ENCODE data around the gene CSF1. TPM values are rescaled to one million over a fixed set of nuclear protein-coding genes. Genes with fewer than 3 reads are reported as not detected.
"Not testable (repeated sequence)": the region's sequence is repeated elsewhere in the genome, so short reads cannot be mapped to it uniquely, and the experiment has no call there.

CSF1 gene
- 100 to 1,000 TPM in 4 of 7 donors, 10 to 100 TPM in 3; 54.2 to 207 (median 112) TPM for total RNA-seq
- polyA plus RNA-seq = 10 to 100 TPM in 1 of 3 donors, 1 to 10 TPM in 2; 5.8 to 17.3 (median 8.1) TPM
- long read RNA-seq, donor 1, full-length matches to known transcripts = 16 of 39 reads
- long read RNA-seq, donor 1, partial matches to known transcripts = 23 of 39 reads
- long read RNA-seq, donor 1, other reads (novel, unspliced or antisense) = 0 of 39 reads
- long read RNA-seq, donor 2, full-length matches to known transcripts = 10 of 38 reads
- long read RNA-seq, donor 2, partial matches to known transcripts = 28 of 38 reads
- long read RNA-seq, donor 2, other reads (novel, unspliced or antisense) = 0 of 38 reads

GRCh38 chr1:109910123-109910962, at the start of gene CSF1:
Gene CSF1 (plus strand): TSS chr1:109910849. CDS start chr1:109911024, 175 bp downstream.
- intact Hi-C loops (cut with DNase I; ENCODE audit: low total_unique reads) = no loop called here
- peaks cover 0 to 45% (median 0%) of the 10 kb centered on the region in 7 donors for H3K27me3 ChIP-seq (replicated peaks in 1 of 7)
- peaks cover 27 to 93% (median 76%) of the 10 kb centered on the region in 6 donors for H3K4me1 ChIP-seq
- peak within 1 kb of the TSS; percentile 44 to 88 (median 63) for H3K4me3 ChIP-seq
- 1 to 3% (median 2%) methylated on average over 26 to 45 of the region's 45 CpGs for WGBS, 5 donors
- peak; percentile 88 for DNase-seq
- H3K27ac ChIP-seq = peak within 1 kb of the TSS; percentile 35 to 88 (median 81)
- H3K36me3 ChIP-seq = peaks cover 0 to 14% (median under 1%) of the 10 kb centered on the region in 6 donors
- H3K9me3 ChIP-seq = no peaks in the 10 kb centered on the region
- TF ChIP-seq CTCF (IDR thresholded peaks at IDR 0.05 in 8 of 11, conservative IDR thresholded peaks at IDR 0.05 in 3 of 11) = no peak
- peak in 1 of 3 donors; percentile 52 for TF ChIP-seq POLR2A (IDR thresholded peaks at IDR 0.05)
- peak; percentile 77 to 90 (median 86) for TF ChIP-seq POLR2AphosphoS5 (IDR thresholded peaks at IDR 0.05)

GRCh38 chr1:109861616-109862015, 49.0 kb upstream of the CSF1 start:
- peaks cover 0 to 19% (median 10%) of the 10 kb centered on the region in 6 donors for H3K4me1 ChIP-seq
- H3K27ac ChIP-seq; DNase-seq; H3K36me3 ChIP-seq; H3K27me3 ChIP-seq (replicated peaks in 1 of 7); H3K4me3 ChIP-seq; intact Hi-C loops (cut with DNase I; ENCODE audit: low total_unique reads); H3K9me3 ChIP-seq: not testable (repeated sequence)
- WGBS, 5 donors = 84 to 98% (median 95%) methylated on average over 2 of the region's 2 CpGs

GRCh38 chr1:109863667-109864046, 47.0 kb upstream of the CSF1 start:
- no peaks in the 10 kb centered on the region for H3K27me3 ChIP-seq (replicated peaks in 1 of 7)
- TF ChIP-seq POLR2A (IDR thresholded peaks at IDR 0.05) (no peak), POLR2AphosphoS5 (IDR thresholded peaks at IDR 0.05) (no peak), CTCF (IDR thresholded peaks at IDR 0.05 in 8 of 11, conservative IDR thresholded peaks at IDR 0.05 in 3 of 11) (no peak)
- H3K4me3 ChIP-seq = peak overlapping the region in 1 of 8 donors; percentile 13
- DNase-seq = no peak
- no peaks in the 10 kb centered on the region for H3K36me3 ChIP-seq
- peaks cover 0 to 19% (median 10%) of the 10 kb centered on the region in 6 donors for H3K4me1 ChIP-seq
- intact Hi-C loops (cut with DNase I; ENCODE audit: low total_unique reads) = no loop called here
- peak overlapping the region in 7 of 8 donors; percentile 17 to 54 (median 41) for H3K27ac ChIP-seq
- H3K9me3 ChIP-seq = peaks cover 0 to 4% (median 0%) of the 10 kb centered on the region in 8 donors

- WGBS, 5 donors = 47 to 81% (median 72%) methylated on average over 3 to 5 of the region's 5 CpGs
- intact Hi-C loops (cut with DNase I; ENCODE audit: low total_unique reads) = no loop called here
- no peaks in the 10 kb centered on the region for H3K27me3 ChIP-seq (replicated peaks in 1 of 7)
- TF ChIP-seq POLR2AphosphoS5 (IDR thresholded peaks at IDR 0.05) (no peak), CTCF (IDR thresholded peaks at IDR 0.05 in 8 of 11, conservative IDR thresholded peaks at IDR 0.05 in 3 of 11) (no peak), POLR2A (IDR thresholded peaks at IDR 0.05) (no peak)
- H3K4me3 ChIP-seq = peak overlapping the region in 1 of 8 donors; percentile 13
- no peak for DNase-seq
- H3K9me3 ChIP-seq = peaks cover 0 to 4% (median 0%) of the 10 kb centered on the region in 8 donors
- peaks cover 0 to 19% (median 10%) of the 10 kb centered on the region in 6 donors for H3K4me1 ChIP-seq
- H3K36me3 ChIP-seq = no peaks in the 10 kb centered on the region
- peak overlapping the region in 7 of 8 donors; percentile 32 to 54 (median 41) for H3K27ac ChIP-seq
Observed at GRCh38 chr1:109864047-109864822, 46.4 kb upstream of the CSF1 start.
